ENCODE measurements around the gene KRTAP10-2.

Gene KRTAP10-2

GRCh38 chr21:44524414-44525371, 26.6 kb downstream of the KRTAP10-2 start:
- DNase-seq, result no peak

GRCh38 chr21:44523567-44524413, 27.5 kb downstream of the KRTAP10-2 start:
- DNase-seq, result no peak

DNA sequence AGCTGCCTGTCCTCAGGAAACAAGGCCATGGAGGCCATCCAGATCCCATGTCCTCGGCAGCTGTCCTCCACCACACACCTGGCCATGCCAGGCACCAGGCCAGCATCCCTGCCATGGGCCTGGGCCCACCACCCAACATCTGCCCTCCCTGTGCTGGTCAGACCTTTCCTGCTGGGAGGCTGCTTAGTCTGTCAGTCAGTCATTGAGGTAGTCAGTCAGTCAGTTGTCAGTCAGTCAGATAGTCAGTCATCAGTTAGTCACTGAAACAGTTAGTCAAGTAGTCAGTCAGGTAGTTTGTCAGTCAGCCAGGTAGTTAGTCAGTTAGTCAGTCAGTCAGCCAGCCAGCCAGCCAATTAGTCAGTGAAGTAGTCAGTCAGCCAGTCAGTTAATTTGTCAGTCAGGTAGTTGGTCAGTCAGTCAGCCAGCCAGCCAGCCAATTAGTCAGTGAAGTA, 28.5 kb downstream of the KRTAP10-2 start:
- no peak for DNase-seq

DNA sequence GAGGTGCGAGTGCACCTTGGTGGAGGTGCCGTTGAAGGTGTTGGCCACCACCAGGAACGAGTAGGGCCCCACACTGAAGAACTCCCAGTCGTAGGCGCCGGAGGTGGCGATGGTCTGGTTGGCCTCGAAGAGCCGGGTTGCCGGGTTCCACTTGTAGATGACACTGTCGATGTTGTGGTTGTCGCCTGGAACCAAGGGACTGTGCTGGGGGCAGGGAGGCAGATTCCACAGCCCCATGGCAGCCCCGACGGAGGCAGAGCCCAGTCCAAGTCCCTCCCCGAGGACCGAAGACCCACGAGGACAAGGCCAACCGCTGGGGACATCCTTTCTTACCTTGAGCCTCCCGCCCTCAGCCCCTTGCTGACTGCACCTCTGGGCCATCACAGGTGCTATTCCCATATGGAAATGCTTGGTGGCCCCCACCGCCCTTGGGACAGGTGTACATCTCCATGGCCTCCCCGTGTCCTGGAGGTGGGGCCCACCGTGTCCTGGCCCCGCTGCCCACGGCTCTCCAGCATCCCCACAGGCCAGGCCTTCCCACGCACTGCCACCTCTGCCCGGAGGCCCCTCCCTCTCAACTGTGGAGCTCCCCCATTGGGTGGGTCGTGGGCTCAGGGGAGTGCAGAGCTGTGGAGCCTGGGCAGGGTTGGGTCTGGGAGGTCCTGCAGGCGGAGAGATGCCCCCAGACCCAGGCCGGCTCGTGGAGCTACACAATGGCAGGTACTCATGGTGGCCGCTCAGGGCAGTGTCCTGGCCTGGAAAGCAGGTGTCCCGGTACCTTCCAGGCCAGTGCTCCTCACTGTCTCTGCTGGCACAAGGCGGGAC, 29.2 kb downstream of the KRTAP10-2 start:
- no peak for DNase-seq

DNA sequence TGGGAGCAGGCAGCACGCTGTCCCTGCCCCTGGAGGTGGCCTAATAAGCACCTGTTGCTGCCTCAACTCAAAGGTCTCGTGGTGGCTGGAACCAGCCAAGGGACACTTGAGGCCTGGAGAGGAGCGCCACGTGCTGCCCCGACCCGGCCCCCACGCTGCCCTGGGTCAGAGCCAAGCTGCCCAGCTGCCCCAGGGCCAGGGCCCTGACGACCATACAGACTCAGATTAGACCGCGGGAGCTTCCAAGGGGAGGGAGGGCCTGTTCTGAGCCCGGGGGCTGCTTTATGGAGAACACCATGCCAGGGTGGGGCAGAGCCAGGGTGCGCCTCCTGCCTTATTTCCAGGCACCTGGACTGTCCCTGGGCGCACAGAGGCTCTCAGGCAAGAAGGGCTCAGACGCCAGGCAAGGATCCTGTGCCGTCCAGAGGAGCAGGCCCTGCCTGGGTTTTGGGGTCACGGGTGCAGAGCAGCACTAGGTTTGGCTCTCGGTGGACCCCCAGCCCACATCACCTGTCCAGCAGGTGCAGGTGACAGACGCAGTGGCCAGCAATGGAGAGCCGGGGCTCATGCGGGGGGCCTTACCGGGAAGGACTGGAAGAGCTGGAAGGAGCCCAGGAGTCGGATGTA, 29.9 kb downstream of the KRTAP10-2 start:
- no peak for DNase-seq

GRCh38 chr21:44520326-44521300, 30.7 kb downstream of the KRTAP10-2 start:
- DNase-seq, result no peak

DNA sequence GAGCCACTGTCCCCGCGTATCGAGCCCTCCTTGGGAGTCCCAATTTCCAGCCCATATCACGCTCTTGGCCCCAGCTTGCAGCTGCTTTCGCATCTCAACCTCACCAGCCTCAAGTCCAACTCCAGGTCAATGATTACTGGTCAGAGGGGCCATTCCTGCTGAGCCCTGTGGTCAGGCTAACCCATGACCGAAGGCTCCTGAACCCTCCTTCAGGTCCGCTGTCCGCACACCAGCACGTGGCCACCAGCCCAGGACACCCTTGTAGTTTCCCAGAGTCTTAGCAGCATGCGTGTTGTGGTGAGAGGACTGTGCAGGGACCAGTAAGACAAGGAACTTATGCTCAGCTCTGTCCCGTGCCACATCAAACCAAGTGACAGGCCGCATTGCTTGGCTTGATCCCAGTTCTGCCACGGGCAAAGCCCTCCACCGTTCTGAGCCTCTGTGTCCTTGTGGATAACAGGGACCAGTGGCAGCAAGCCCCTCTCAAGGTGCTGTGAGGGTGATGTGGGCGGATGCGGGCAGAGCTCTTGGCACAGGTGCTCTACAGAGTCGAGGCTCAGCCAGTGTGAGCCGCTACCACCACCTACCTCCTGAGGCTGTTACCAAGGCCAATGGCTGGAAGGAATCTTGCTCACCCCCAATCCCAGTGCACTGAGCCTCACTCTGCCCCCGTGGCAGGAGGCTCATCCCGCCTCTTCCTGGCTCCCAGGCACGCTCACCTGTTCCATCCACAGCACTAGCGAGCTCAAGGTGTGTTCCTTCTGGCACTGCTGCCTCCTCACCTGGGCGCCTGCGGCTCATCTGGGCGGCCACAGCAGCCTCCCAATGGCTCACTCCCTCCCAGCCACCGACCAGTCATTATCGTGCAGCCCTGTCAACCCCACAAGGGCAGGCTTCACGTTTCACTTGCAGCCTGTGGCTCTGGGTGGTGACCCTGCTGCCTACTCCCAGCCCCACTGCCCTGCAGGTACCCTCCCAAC, 31.7 kb downstream of the KRTAP10-2 start:
- DNase-seq, result no peak

DNA sequence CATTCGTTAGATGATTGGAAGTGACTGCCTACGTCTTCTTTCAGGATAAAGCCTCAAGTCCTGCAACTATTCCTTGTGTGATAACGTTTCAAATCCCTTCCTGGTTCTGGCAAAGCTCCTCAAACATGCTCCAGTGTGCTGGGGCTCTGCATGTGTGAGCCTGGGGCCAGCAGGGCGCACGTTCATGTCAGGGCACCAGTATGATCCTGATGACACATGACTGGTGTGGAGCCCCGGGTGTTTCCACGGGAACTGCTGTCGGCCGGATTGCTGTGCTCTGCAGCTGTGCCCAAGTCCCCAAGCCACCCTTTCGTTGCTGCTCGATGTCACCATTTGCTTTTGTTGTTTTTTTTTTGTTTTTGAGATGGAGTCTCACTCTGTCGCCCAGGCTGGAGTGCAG, 32.6 kb downstream of the KRTAP10-2 start:
- DNase-seq, result no peak

DNA sequence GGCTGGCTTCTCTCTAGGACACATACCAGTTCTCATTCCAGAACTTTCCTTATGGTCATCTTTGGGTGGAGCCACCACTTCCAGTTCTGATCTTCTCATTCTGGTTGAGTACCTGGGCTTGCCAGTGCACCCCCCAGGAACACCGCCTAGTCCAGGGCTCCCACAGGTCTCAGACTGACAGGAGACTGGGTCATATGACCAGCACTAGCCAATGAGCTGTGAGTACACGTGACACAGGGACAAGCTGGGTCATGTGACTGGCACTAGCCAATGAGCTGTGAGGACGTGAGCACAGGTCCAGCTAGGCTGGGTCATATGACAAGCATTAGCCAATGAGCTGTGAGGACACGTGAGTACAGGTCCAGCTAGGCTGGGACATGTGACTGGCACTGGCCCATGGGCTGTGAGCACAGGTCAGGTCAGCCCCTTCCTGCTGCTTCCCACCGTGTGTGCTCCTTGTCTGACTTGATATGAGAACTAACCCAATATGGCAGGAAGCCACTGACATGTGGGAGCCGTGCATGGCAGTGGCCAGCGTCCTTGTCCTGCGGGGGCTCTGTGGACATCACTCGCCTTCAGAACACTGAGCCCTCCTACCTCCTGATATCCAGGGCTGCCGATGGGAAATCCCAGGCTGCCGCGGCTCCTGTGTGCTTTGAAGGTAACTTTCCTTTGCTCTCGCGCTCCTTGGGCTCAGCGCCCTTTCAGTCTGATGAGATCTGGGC, 34.0 kb downstream of the KRTAP10-2 start:
- no peak for DNase-seq

- DNase-seq, result no peak
Measured at GRCh38 chr21:44516828-44517174, 34.5 kb downstream of the KRTAP10-2 start.

DNA sequence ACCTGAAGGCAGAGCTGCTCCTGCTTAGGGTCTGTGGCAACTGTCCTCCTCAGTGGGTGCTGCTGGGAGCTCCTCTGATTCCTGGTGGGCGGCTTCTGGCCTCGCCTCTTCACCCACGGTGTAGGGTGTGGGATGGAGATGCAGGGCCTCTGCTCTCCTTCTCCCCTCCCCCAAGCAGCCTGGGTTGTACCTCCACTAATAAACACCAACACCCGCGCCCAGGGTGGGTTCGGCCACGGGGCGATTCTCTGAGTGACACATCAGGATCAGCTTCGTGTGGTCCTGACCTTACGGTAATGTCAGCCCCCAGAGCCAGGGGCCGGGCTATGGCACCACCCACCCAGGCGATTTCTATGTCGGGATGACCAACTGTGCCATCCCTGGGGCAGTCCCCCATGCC, 35.0 kb downstream of the KRTAP10-2 start:
- no peak for DNase-seq

DNA sequence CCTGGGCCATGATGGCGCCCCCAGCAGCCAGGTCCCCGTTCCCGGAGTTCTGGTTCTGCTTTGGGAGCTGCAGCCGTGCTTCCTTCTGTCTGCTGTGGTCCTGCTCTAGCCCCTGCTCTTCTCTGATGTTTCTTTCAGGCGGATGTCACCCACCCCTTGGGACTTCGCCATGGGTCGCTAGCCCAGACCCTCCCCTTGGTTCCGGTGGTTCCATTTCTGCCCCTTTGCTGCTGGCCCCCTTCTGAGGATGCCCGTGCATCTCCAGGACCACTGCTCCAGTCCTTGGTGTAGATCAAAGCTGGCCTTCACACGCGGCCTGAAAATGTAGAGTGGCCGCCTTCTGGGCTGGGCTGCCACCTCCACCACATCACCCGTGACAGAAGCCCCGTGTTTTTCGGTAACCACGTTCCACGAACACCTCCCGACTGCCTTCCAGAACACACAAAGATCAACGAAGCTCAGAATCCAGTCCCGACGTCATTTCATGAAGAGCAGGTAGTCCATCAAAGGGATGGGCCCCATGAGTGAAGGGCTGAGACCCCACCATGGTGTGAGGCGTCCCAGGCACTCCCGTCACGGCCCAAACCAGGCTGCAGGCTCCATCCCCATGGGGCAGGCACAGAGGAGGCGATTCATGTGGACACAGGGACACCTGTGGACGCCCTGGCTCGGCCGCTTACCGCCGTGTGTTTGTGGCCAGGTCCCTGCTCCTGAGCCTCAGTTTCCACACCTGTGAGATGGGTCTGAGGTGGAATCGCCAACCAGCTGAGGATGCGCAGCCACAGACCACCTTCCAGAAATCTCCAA, 35.7 kb downstream of the KRTAP10-2 start:
- DNase-seq, result no peak

GRCh38 chr21:44514746-44515358, 36.5 kb downstream of the KRTAP10-2 start:
- DNase-seq, result no peak

GRCh38 chr21:44514218-44514520, 37.1 kb downstream of the KRTAP10-2 start:
- DNase-seq, result no peak

GRCh38 chr21:44513389-44514217, 37.7 kb downstream of the KRTAP10-2 start:
- no peak for DNase-seq

GRCh38 chr21:44512496-44513388, 38.6 kb downstream of the KRTAP10-2 start:
- no peak for DNase-seq
